ENCODE data around the gene VPS52.

Gene VPS52

DNA sequence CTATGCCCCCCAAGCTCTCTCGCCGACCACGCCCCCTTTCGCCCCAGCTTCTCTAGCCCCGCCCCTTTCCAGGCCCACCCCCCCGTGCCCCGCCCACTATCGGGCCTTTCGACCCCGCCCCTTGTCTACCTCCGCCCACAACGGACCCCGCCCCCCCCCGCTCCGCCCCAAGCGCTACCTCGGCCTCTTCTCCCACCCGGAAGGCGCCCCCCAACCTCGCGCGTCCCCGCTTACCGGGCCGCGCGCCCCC lies 45.7 kb upstream of the VPS52 start:
- Histone ChIP-seq H3K27ac (peak overlapping the region; percentile 78 to 90), H3K4me3 (peak overlapping the region; percentile 70)
- DNase-seq (ENCODE audit: low spot score): no peak
- TF ChIP-seq CTCF (IDR thresholded peaks at IDR 0.05): no peak

- Histone ChIP-seq H3K4me3 (peak overlapping the region; percentile 70), H3K27ac (peak overlapping the region; percentile 78 to 90)
- DNase-seq (ENCODE audit: low spot score): peak; percentile 76
- TF ChIP-seq CTCF (IDR thresholded peaks at IDR 0.05): no peak
Observed at GRCh38 chr6:33316603-33317418, 45.1 kb upstream of the VPS52 start.

DNA sequence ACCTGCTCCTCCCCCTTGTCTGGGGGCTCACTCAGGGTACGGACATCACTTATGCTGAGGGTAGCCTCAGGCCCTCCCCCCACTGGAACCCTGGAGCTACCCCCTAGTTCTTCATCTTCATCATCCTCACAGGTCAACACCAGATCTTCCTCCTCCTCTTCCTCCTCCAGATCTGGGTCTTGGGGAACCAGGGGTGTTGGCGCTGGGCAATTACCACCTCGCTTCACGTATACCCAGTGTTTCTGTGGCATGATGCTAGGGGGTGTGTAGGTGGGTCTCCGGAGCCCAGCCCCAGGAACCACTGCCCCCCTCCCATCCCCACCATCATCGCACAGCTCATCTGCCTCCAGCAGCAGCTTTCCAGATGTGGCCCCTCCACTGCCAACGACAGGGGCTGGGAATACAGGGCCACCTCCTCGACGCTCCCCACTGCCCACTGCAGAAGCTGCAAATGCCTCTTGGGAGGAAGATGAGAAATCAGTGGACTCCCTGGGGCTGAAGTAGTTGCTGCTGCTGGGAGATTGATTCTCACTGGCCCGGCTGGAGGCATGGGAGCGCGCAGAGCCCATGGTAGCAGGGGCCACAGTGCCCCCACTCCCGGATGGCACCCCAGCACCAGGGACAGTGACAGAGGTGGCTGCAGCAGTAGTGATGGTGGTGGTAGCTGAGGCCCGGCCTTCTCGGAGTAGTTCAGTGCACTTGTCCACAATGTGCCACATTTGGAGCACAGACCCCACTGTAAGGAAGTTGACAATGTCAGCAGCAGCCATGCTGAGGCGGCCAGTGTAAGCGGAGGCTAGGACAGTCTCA lies 44.3 kb upstream of the VPS52 start:
- peak; percentile 72 for DNase-seq (ENCODE audit: low spot score)
- TF ChIP-seq CTCF (IDR thresholded peaks at IDR 0.05): no peak
- H3K4me3 ChIP-seq: no peak overlapping the region
- peak overlapping the region in 1 of 2 donors; percentile 97 for H3K27ac ChIP-seq

- peak overlapping the region; percentile 73 for H3K4me3 ChIP-seq
- DNase-seq (ENCODE audit: low spot score): peak; percentile 81
Observed at GRCh38 chr6:33314943-33315792, 43.5 kb upstream of the VPS52 start.

GRCh38 chr6:33314515-33314942 lies 42.9 kb upstream of the VPS52 start:
- H3K27ac ChIP-seq: peak overlapping the region; percentile 89 to 97
- peak overlapping the region; percentile 73 for H3K4me3 ChIP-seq
- DNase-seq (ENCODE audit: low spot score): peak; percentile 86
- no peak for TF ChIP-seq CTCF (IDR thresholded peaks at IDR 0.05)

More at GRCh38 chr6:33314943-33315792, 43.5 kb upstream of the VPS52 start:
- peak overlapping the region; percentile 89 to 97 for H3K27ac ChIP-seq
- TF ChIP-seq CTCF (IDR thresholded peaks at IDR 0.05): no peak

DNA sequence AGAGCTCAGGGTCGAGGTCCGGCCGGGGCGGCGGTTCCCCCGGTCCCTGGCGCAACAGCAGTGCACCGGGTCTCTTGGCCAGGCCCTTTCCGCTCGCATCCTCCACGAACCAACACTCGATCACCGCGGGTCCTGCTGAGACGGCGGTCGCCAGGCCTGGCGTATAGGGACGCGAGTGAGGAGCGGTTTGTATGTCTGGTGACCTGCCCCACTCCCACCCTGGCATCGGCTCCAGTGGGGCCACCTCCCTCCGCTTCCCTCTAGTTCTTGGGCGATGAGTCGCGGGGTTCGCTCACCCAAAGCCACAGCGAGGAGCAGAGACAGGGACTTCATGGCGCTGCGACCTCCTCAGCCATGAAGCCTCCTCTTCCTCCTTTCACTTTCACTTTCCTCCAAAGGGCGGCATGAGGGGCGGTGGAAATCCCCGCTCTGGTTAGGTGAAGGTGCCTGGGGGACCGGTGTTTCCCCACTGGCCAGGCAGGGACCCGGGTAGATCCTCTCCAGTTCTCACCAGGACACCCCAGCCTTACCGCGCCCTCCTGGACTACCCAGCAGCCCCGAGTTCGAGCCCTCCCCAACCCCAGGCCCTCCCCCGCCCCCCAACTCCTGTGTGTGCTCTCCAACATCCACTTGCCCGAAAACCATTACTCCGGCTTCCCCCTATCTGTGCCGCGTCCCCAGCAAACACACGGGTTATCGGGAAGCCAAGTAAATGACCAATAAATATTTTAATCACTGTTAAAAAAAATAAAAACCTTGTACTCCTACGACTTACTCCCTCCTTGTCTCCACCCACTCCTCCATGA lies 42.2 kb upstream of the VPS52 start, which contains the start of gene TAPBP:
Gene TAPBP, minus strand, starts transcription at position 370 of the 806 bp plus-strand sequence. Its CDS starts 37 bp downstream, at position 333.
- DNase-seq (ENCODE audit: low spot score): peak; percentile 83

More for the DNA sequence above, 42.2 kb upstream of the VPS52 start, which contains the start of gene TAPBP:
- Histone ChIP-seq H3K4me3 (peak within 1 kb of the TSS; percentile 73), H3K27ac (peak within 1 kb of the TSS; percentile 89 to 97)
- TF ChIP-seq CTCF (IDR thresholded peaks at IDR 0.05): no peak

Data from coronary artery (tissue), 2 donors.